Thyroid gland (tissue), 4 donors: ENCODE measurements around the gene FPR2. TPM values are rescaled to one million over a fixed set of nuclear protein-coding genes. Genes with fewer than 3 reads are reported as not detected.
"Not testable (repeated sequence)": the region's sequence is repeated elsewhere in the genome, so short reads cannot be mapped to it uniquely, and the experiment has no call there.

Source experiments
- DNase-seq, 2 donors: peaks; one replicate each; pipeline ENCODE4 v3.0.0-alpha.2; 2019
- H3K27ac ChIP-seq, 3 donors: fragments of 200-600 bp; sonication (generic); 1 replicate in 2 of 3; 2 replicates in 1 of 3; pipeline ENCODE4 v1.5.1; 2016 to 2019; ENCODE audit warnings: mild to moderate bottlenecking in 1 of 3, moderate library complexity in 1 of 3
- H3K27me3 ChIP-seq: fragments of 200-600 bp; sonication (generic); one replicate; pipeline ENCODE4 v1.5.1; 2019
- H3K36me3 ChIP-seq, 2 donors: fragments of 200-600 bp; sonication (generic); one replicate each; pipeline ENCODE4 v1.5.1; 2016 to 2019
- H3K4me1 ChIP-seq, 2 donors: fragments of 200-600 bp; sonication (generic); one replicate each; pipeline ENCODE4 v1.5.1; 2017 to 2019
- H3K4me3 ChIP-seq, 3 donors: fragments of 200-600 bp; sonication (generic); replicated peaks in 1 of 3; 1 replicate in 2 of 3; 2 replicates in 1 of 3; pipeline ENCODE4 v1.5.1; 2016; ENCODE audit warnings: mild to moderate bottlenecking in 1 of 3
- H3K9me3 ChIP-seq: fragments of 200-600 bp; sonication (generic); one replicate; pipeline ENCODE4 v1.5.1; 2017
- POLR2A ChIP-seq, 2 donors: fragments of 450-650 bp; IDR thresholded peaks; one replicate each; pipeline ENCODE4 v1.6.1; 2017; ENCODE audit warnings: antibody characterized with exemption in 2 of 2, mild to moderate bottlenecking in 2 of 2, moderate library complexity in 1 of 2
- WGBS, 2 donors: methylation state at CpG; one replicate each; pipeline ENCODE4 v1.1.5; 2017; 5-methylcytosine and 5-hydroxymethylcytosine counted together
- intact Hi-C: fragments of 100-400 bp; cut with DNase I; formaldehyde crosslinking; loops from one replicate; pipeline ENCODE4 v1.15.1; 2023
- total RNA-seq, 4 donors: library from RNA; depleted of rRNA; stranded (reverse); fragments of >200 nt; gene quantifications; one replicate each; pipeline ENCODE4 v1.2.3, GENCODE V29; 2016
- TF ChIP-seq, protein P1 (sequence below), 6 experiments: fragments of 200-600 bp in 3 of 6; fragments of 450-650 bp in 3 of 6; sonication (generic) in 3 of 6; IDR thresholded peaks; one replicate each; pipeline ENCODE4 v1.5.1; 2016 to 2019; ENCODE audit warnings: antibody characterized with exemption in 6 of 6, mild to moderate bottlenecking in 2 of 6, inconsistent platforms in 1 of 6, moderate library complexity in 1 of 6

Gene FPR2
- total RNA-seq, 4 donors from 2014 or later, result 0.11 to 0.94 (median 0.39) TPM; not detected in 1

DNA sequence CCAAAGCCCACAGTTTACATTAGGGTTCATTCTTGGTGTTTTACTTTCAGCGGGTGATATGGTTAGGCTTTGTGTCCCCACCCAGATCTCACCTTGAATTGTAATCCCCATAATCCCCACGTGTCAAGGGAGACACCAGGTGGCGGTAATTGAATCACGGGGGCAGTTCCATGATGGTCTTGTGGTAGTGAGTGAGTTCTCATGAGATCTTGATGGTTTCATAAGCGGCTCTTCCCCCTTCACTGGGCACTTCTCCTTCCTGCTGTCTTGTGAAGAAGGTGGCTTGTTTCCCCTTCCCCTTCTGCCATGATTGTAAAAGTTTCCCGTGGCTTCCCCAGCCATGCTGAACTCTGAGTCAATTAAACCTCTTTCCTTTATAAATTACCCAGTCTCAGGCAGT lies 12.0 kb downstream of the FPR2 start:
- H3K27ac ChIP-seq, result no peak overlapping the region
- no peaks in the 10 kb centered on the region for H3K36me3 ChIP-seq
- H3K27me3 ChIP-seq, result no peaks in the 10 kb centered on the region
- intact Hi-C loops, result no loop called here
- H3K4me1 ChIP-seq, result no peaks in the 10 kb centered on the region
- no peak for TF ChIP-seq POLR2A (IDR thresholded peaks at IDR 0.05)
- DNase-seq, result no peak
- no peaks in the 10 kb centered on the region for H3K9me3 ChIP-seq
- H3K4me3 ChIP-seq, result no peak overlapping the region
- WGBS, 2 donors, result 51 to 58% methylated on average over 6 of the region's 6 CpGs

- intact Hi-C loops, result loop anchor here (5.0 kb wide), 1 partner anchor 304 kb away; no protein-coding TSS in a partner anchor
- H3K4me1 ChIP-seq, H3K4me3 ChIP-seq, H3K27me3 ChIP-seq, H3K9me3 ChIP-seq, DNase-seq, H3K27ac ChIP-seq, H3K36me3 ChIP-seq: not testable (repeated sequence)
- 86 to 93% methylated on average over 1 of the region's 1 CpG for WGBS, 2 donors
Measured at GRCh38 chr19:51776561-51776960, 15.6 kb downstream of the FPR2 start.

DNA sequence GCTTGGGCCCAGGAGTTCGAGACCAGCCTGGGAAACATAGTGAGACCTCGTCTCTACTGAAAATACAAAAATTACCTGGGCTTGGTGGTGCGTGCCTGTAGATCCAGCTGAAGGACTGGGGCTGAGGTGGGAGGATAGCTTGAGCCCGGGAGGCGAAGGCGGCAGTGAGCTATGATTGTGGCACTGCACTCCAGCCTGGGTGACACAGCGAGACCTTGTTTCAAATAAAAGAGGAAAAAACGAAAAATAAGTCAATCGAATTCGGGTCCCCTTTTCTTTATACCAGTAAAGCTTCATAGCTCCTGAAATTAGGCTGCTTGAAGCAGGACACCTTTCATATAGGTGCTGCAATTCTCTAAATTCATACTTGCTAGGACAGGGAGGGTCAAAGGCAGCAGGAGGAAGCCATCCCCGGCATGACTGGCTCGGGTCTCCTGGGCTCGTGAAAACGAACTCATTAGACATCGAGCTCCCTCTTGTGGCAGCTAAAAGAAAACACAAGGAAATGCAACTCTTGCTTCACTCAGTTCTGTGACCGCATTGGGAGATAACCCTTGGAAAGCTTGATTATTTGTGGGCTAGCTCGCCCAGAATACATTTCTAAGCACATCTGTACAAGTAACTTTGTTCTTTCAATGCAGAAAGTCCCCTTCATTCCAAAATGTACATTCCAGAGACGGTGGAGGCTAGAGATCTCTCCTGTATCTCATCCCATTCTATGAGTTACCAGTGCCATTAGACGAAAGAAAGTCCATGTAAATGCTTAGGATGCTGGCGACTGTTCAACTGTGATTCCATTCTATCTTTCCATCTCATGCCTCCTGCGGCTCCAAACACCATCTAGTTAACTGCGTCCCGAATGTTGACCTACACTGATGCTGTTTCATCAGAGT lies 16.8 kb downstream of the FPR2 start:
- DNase-seq, result peak; percentile 54 to 58
- 29 to 33% methylated on average over 23 of the region's 23 CpGs for WGBS, 2 donors
- no peaks in the 10 kb centered on the region for H3K9me3 ChIP-seq
- no peaks in the 10 kb centered on the region for H3K27me3 ChIP-seq
- H3K4me1 ChIP-seq, result no peaks in the 10 kb centered on the region
- intact Hi-C loops, result loop anchor here (5.0 kb wide), 1 partner anchor 306 kb away; no protein-coding TSS in a partner anchor
- no peak for TF ChIP-seq POLR2A (IDR thresholded peaks at IDR 0.05)
- TF ChIP-seq, protein P1, sequence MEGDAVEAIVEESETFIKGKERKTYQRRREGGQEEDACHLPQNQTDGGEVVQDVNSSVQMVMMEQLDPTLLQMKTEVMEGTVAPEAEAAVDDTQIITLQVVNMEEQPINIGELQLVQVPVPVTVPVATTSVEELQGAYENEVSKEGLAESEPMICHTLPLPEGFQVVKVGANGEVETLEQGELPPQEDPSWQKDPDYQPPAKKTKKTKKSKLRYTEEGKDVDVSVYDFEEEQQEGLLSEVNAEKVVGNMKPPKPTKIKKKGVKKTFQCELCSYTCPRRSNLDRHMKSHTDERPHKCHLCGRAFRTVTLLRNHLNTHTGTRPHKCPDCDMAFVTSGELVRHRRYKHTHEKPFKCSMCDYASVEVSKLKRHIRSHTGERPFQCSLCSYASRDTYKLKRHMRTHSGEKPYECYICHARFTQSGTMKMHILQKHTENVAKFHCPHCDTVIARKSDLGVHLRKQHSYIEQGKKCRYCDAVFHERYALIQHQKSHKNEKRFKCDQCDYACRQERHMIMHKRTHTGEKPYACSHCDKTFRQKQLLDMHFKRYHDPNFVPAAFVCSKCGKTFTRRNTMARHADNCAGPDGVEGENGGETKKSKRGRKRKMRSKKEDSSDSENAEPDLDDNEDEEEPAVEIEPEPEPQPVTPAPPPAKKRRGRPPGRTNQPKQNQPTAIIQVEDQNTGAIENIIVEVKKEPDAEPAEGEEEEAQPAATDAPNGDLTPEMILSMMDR (IDR thresholded peaks at IDR 0.05), result peak in 5 of 6 experiments; percentile 44 to 72 (median 61)
- no peak overlapping the region for H3K27ac ChIP-seq
- H3K36me3 ChIP-seq, result no peaks in the 10 kb centered on the region
- H3K4me3 ChIP-seq, result no peak overlapping the region

GRCh38 chr19:51779181-51779580 lies 18.2 kb downstream of the FPR2 start:
- Histone ChIP-seq H3K27me3 (no peaks in the 10 kb centered on the region), H3K27ac (no peak overlapping the region), H3K4me3 (no peak overlapping the region), H3K4me1 (no peaks in the 10 kb centered on the region), H3K9me3 (no peaks in the 10 kb centered on the region), H3K36me3 (no peaks in the 10 kb centered on the region)
- TF ChIP-seq, protein P1 (IDR thresholded peaks at IDR 0.05), result no peak
- no peak for TF ChIP-seq POLR2A (IDR thresholded peaks at IDR 0.05)
- intact Hi-C loops, result loop anchor here (5.0 kb wide), 1 partner anchor 307 kb away; no protein-coding TSS in a partner anchor
- DNase-seq, result no peak
- 73 to 74% methylated on average over 1 of the region's 1 CpG for WGBS, 2 donors

GRCh38 chr19:51779703-51780102 lies 18.7 kb downstream of the FPR2 start:
- Histone ChIP-seq H3K36me3 (no peaks in the 10 kb centered on the region), H3K4me3 (no peak overlapping the region), H3K4me1 (no peaks in the 10 kb centered on the region), H3K27ac (no peak overlapping the region), H3K9me3 (no peaks in the 10 kb centered on the region), H3K27me3 (no peaks in the 10 kb centered on the region)
- TF ChIP-seq POLR2A (IDR thresholded peaks at IDR 0.05), result no peak
- TF ChIP-seq, protein P1 (IDR thresholded peaks at IDR 0.05), result no peak
- 44 to 64% methylated on average over 2 of the region's 2 CpGs for WGBS, 2 donors
- intact Hi-C loops, result loop anchor here (5.0 kb wide), 1 partner anchor 307 kb away; no protein-coding TSS in a partner anchor
- no peak for DNase-seq

- WGBS, 2 donors, result 49 to 53% methylated on average over 2 of the region's 2 CpGs
- H3K4me1 ChIP-seq, result no peaks in the 10 kb centered on the region
Measured at GRCh38 chr19:51780270-51780669, 19.3 kb downstream of the FPR2 start.

More at GRCh38 chr19:51780270-51780669, 19.3 kb downstream of the FPR2 start:
- DNase-seq, result no peak
- H3K36me3 ChIP-seq, result no peaks in the 10 kb centered on the region
- no peaks in the 10 kb centered on the region for H3K27me3 ChIP-seq
- no peak overlapping the region for H3K4me3 ChIP-seq
- no peak overlapping the region for H3K27ac ChIP-seq
- intact Hi-C loops, result no loop called here
- TF ChIP-seq POLR2A (IDR thresholded peaks at IDR 0.05), result no peak
- TF ChIP-seq, protein P1 (IDR thresholded peaks at IDR 0.05), result no peak
- no peaks in the 10 kb centered on the region for H3K9me3 ChIP-seq
